Glutamatergic neuron (in vitro differentiated cells): ENCODE results near the gene SPTLC2. TPM values are rescaled to one million over a fixed set of nuclear protein-coding genes. Genes with fewer than 3 reads are reported as not detected.
"Not testable (repeated sequence)": the region's sequence is repeated elsewhere in the genome, so short reads cannot be mapped to it uniquely, and the experiment has no call there.

ENCODE experiments used
- DNase-seq: peaks from one replicate; pipeline ENCODE4 v3.0.0; 2022
- H3K27ac Mint-ChIP-seq: one replicate; pipeline ENCODE4 v1.8.0; 2020; ENCODE audit warnings: mild to moderate bottlenecking, mixed read lengths, inconsistent platforms; ENCODE audit not compliant: unreplicated experiment
- H3K27me3 Mint-ChIP-seq: one replicate; pipeline ENCODE4 v1.8.0; 2020; ENCODE audit warnings: mild to moderate bottlenecking, moderate library complexity, mixed read lengths, inconsistent platforms; ENCODE audit not compliant: unreplicated experiment
- H3K36me3 Mint-ChIP-seq: one replicate; pipeline ENCODE4 v1.8.0; 2020; ENCODE audit warnings: mild to moderate bottlenecking, mixed read lengths, inconsistent platforms; ENCODE audit not compliant: unreplicated experiment
- H3K4me1 Mint-ChIP-seq: one replicate; pipeline ENCODE4 v1.8.0; 2020; ENCODE audit warnings: mild to moderate bottlenecking, low read depth, mixed read lengths, inconsistent platforms; ENCODE audit not compliant: unreplicated experiment
- H3K4me3 Mint-ChIP-seq: one replicate; pipeline ENCODE4 v1.8.0; 2020; ENCODE audit warnings: mild to moderate bottlenecking, mixed read lengths, inconsistent platforms; ENCODE audit not compliant: unreplicated experiment
- H3K9me3 Mint-ChIP-seq: one replicate; pipeline ENCODE4 v1.8.0; 2020; ENCODE audit warnings: mild to moderate bottlenecking, moderate library complexity, mixed read lengths, inconsistent platforms; ENCODE audit not compliant: unreplicated experiment
- total RNA-seq: library from RNA; stranded (reverse); fragmentation: NEBNext Ultra II Directional; extraction: Animal tissue kit (Norgen Biotek cat#: 25700); gene quantifications from one replicate; pipeline ENCODE4 v1.2.1, GENCODE V29; 2021; ENCODE audit not compliant: unreplicated experiment
- TF ChIP-seq, protein P1 (sequence below): fragments of 200-600 bp; sonication (generic); IDR thresholded peaks from one replicate; pipeline ENCODE4 v1.5.0; 2021; ENCODE audit not compliant: partially characterized antibody, unreplicated experiment

Gene SPTLC2
- total RNA-seq, 1 donor from 2014 or later = 33.9 TPM

DNA sequence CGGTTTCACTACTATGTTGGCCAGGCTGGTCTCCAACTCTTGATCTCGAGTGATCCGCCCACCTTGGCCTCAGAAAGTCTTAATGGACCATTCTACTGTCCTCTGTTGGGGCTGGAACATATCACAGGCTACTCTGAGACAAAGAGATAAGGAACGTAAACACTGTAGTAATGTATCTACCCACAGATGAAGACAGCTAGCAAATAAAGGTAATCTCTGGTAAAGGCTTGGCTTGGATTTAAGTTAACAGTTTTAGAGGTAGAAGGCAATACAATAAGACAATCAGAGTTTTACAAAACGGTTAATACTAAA, 73.2 kb downstream of the SPTLC2 start:
- TF ChIP-seq, protein P1, sequence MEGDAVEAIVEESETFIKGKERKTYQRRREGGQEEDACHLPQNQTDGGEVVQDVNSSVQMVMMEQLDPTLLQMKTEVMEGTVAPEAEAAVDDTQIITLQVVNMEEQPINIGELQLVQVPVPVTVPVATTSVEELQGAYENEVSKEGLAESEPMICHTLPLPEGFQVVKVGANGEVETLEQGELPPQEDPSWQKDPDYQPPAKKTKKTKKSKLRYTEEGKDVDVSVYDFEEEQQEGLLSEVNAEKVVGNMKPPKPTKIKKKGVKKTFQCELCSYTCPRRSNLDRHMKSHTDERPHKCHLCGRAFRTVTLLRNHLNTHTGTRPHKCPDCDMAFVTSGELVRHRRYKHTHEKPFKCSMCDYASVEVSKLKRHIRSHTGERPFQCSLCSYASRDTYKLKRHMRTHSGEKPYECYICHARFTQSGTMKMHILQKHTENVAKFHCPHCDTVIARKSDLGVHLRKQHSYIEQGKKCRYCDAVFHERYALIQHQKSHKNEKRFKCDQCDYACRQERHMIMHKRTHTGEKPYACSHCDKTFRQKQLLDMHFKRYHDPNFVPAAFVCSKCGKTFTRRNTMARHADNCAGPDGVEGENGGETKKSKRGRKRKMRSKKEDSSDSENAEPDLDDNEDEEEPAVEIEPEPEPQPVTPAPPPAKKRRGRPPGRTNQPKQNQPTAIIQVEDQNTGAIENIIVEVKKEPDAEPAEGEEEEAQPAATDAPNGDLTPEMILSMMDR = no peak
- no peak for DNase-seq
- Mint-ChIP-seq H3K9me3 (no peaks in the 10 kb centered on the region), H3K4me3 (no peak overlapping the region), H3K27me3 (no peaks in the 10 kb centered on the region), H3K27ac (no peak overlapping the region), H3K4me1 (no peaks in the 10 kb centered on the region), H3K36me3 (no peaks in the 10 kb centered on the region)

DNA sequence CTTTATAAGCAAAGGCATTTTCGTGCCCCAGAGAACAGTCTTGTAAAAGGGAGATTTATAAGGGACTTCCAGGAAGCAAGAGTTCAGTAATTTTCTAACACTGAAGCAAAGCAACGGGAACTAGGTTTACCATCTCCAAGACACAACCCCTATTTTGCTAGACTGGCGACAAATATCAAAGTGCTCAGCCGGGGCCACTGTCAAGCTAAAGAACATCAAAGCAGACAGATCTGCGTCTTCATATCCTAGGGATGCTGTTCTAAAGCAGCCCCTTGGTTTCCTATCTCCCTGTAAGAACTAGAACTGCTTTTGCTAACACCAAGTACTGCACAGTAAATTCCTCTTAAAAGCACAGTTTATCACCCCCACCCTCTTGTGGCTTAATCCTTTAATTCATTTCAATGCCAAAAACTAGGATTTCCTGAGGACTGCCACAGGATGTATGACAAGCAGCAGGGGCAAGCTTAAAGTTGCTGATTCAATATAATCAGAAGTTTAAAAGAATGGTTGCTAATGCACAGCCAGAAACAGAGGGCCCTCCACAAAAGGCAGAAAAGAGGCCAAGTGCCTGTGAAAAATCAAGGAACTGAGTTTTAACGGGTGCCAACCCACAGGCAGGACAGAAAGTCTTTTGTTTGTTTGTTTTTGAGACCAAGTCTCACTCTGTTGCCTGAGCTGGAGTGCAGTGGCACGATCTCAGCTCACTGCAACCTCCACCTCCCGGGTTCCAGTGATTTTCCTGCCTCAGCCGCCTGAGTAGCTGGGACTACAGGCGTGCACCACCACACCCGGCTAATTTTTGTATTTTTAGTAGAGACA, 73.8 kb downstream of the SPTLC2 start:
- H3K36me3 Mint-ChIP-seq = no peaks in the 10 kb centered on the region
- TF ChIP-seq, protein P1 = no peak
- no peak for DNase-seq
- H3K27me3 Mint-ChIP-seq = no peaks in the 10 kb centered on the region
- H3K4me3 Mint-ChIP-seq = no peak overlapping the region
- no peaks in the 10 kb centered on the region for H3K9me3 Mint-ChIP-seq
- no peak overlapping the region for H3K27ac Mint-ChIP-seq
- no peaks in the 10 kb centered on the region for H3K4me1 Mint-ChIP-seq

DNA sequence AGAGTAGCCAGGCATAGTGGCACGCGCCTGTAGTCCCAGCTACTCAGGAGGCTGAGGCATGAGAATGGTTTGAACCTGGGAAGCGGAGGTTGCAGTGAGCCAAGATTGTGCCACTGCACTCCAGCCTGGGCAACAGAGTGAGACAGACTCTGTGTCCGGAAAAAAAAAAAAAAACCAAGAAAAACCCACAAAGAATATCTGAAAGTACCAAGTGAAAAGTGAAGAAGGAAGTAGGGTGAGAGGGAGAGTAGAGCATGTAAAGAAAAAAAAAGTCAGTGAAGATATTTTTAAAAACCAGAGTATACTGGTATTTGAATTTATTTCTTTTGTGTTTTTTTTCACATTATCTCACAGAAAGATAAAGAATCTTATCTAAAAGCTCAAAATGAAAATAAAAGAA, 74.5 kb downstream of the SPTLC2 start:
- Mint-ChIP-seq H3K9me3 (no peaks in the 10 kb centered on the region), H3K4me3 (no peak overlapping the region), H3K27ac (no peak overlapping the region), H3K4me1 (no peaks in the 10 kb centered on the region), H3K36me3 (no peaks in the 10 kb centered on the region), H3K27me3 (no peaks in the 10 kb centered on the region)
- TF ChIP-seq, protein P1 = no peak
- no peak for DNase-seq

DNA sequence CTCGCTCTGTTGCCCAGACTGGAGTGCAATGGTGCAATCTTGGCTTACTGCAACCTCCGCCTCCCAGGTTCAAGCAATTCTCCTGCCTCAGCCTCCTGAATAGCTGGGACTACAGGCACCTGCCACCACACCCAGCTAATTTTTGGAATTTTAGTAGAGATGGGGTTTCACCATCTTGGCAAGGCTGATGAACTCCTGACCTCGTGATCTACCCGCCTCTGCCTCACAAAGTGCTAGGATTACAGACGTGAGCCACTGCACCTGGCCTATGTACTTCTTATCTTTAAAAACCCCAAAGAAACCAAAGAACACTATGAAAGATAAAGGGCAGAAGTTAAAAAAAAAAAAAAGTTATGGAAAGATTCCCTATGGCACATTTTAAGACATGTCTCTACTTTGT, 79.5 kb downstream of the SPTLC2 start:
- not testable (repeated sequence) for H3K27me3 Mint-ChIP-seq, H3K27ac Mint-ChIP-seq, H3K9me3 Mint-ChIP-seq, DNase-seq, H3K4me3 Mint-ChIP-seq, H3K4me1 Mint-ChIP-seq, H3K36me3 Mint-ChIP-seq

DNA sequence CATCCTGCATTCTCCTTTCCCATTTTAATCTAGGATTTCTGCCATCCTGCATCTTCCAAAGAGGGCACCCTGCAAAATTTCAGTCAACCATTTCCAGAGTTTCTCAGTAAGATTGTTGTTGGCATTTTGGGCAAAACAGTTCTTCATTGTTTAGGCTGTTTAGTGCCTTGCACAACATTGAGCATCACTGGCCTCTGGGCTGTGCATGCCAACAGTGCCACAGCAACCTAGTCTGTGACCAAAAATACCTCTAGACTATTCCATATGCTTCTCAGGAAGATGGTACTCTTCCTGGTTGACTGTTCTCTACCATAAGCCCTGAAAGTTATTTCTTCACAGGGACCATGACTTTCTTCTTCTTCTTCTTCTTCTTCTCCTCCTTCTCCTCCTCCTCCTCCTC, 85.4 kb downstream of the SPTLC2 start:
- no peak overlapping the region for H3K27ac Mint-ChIP-seq
- no peak for DNase-seq
- peaks cover 2% of the 10 kb centered on the region for H3K9me3 Mint-ChIP-seq
- TF ChIP-seq, protein P1 = no peak
- H3K4me1 Mint-ChIP-seq = no peaks in the 10 kb centered on the region
- no peaks in the 10 kb centered on the region for H3K27me3 Mint-ChIP-seq
- no peaks in the 10 kb centered on the region for H3K36me3 Mint-ChIP-seq
- H3K4me3 Mint-ChIP-seq = no peak overlapping the region

DNA sequence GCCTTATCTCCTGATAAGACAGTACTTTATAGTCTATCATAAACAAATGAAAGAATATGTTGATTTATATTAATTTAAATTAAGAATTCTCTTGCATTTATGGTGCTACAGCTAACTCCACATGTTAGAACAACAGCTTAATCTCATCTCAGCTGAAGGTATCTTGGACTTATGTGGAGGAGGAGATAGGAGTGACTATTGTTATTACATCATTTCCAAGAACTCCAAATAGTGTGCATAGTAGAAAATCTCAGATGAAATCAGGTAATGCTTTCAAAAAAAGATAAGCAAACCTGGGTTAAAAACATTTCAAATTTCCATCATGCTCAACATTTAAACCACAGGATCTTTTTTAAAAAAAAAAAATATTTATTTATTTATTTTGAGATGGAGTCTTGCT, 86.5 kb downstream of the SPTLC2 start:
- Mint-ChIP-seq H3K4me3 (no peak overlapping the region), H3K27me3 (no peaks in the 10 kb centered on the region), H3K4me1 (no peaks in the 10 kb centered on the region), H3K27ac (no peak overlapping the region), H3K36me3 (no peaks in the 10 kb centered on the region), H3K9me3 (peaks cover 2% of the 10 kb centered on the region)
- DNase-seq = no peak
- TF ChIP-seq, protein P1 = no peak
